ENCODE data around the gene ACOD1. TPM values are rescaled to one million over a fixed set of nuclear protein-coding genes. Genes with fewer than 3 reads are reported as not detected.
"Not testable (repeated sequence)": the region's sequence is repeated elsewhere in the genome, so short reads cannot be mapped to it uniquely, and the experiment has no call there.

The ACOD1 gene
- not detected in 2 replicates for total RNA-seq

GRCh38 chr13:76948149-76948548, at the start of gene ACOD1:
Gene ACOD1, plus strand, starts transcription at chr13:76948511. Its CDS starts 48 bp downstream, at chr13:76948559.
- DNase-seq (ENCODE audit: low read depth) = no peak

GRCh38 chr13:76899066-76899465, 49.2 kb upstream of the ACOD1 start:
- DNase-seq (ENCODE audit: low read depth) = not testable (repeated sequence)

DNA sequence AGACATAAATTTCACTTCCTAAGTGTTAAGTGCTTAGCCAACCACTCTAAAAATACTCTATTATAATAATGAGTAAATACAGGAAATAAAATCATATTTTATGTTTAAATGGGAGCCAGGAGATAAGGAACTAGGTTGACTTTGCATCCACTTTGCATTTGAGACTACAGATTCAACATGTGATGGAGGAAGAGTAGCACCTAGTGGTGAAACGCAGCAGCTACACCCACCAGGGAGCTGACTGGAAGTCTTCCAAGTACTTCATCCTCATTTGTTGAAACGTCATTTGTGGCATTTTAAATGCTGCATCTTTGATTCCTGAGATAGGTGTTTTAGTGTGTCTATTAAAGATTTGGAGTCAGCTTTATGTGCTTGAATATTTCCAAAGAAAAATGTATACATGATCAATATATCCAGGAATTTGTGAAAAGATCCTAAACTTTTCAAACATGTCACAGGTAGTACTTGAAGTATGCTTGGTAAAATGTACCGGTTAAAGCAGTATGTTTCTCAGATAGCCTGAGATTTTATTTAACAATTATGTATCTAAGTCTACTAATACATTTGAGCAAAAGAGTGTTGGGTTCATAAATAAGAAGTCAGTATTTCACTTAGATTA, 44.7 kb upstream of the ACOD1 start:
- peak; percentile 71 for DNase-seq (ENCODE audit: low read depth)

DNA sequence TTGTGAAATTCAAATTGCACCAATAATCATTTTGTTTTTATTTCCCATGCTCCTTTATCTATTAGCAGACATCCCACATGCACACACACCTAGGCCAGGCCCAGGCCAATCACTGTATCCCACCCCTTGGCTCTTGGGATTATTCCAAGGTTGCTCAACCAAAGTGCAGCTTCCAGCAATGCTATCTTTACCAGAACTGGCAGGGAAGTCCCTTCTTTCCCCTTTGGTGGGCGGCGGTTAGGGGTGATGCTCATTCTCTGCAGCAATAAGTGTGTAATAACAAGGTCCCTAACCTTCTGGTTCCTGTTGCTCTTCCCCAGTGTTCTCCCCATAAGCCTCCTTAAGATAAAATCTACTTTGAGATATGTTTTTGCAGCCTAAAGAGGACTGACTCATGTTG, 43.8 kb upstream of the ACOD1 start:
- DNase-seq (ENCODE audit: low read depth) = no peak

DNA sequence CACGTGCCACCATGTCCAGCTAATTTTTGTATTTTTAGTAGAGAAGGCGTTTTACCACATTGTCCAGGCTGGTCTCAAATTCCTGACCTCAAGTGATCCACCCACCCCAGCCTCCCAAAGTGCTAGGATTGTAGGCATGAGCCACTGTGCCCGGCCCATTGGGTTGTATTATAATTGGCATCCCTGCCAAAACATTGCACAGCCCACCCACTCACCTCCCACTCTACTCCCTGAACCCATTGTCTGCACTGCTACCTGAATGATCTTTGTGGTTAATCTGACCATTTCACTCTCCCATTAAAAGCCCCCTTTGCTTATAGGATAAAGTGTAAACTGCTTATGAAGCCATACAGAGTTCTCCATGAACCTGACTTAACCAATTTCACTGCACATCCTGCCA, 35.8 kb upstream of the ACOD1 start:
- DNase-seq (ENCODE audit: low read depth) = no peak

DNA sequence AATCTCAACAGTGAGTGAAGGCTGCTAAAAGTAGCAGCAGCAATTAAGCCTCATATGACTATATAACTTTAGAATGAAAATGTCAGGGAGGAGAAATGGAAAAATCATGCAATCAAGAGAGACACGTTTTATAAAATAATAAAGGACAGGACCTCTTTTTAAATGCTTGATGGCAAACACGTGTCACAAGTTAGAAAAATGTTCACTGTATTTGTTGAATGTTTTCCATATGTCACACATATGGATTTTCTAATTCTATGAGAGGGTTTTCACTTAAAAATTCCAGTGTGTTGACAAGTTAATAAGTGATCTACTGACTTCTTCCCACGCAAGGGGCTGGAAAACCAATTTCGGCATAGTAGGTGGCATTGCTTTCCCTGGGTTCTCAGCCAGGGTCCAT, 34.4 kb upstream of the ACOD1 start:
- no peak for DNase-seq (ENCODE audit: low read depth)

- no peak for DNase-seq (ENCODE audit: low read depth)
Observed at GRCh38 chr13:76917095-76917494, 31.2 kb upstream of the ACOD1 start.

- DNase-seq (ENCODE audit: low read depth) = peak; percentile 89
Observed at GRCh38 chr13:76917755-76918481, 30.4 kb upstream of the ACOD1 start.

- DNase-seq (ENCODE audit: low read depth) = no peak
Observed at GRCh38 chr13:76921516-76921915, 26.8 kb upstream of the ACOD1 start.

DNA sequence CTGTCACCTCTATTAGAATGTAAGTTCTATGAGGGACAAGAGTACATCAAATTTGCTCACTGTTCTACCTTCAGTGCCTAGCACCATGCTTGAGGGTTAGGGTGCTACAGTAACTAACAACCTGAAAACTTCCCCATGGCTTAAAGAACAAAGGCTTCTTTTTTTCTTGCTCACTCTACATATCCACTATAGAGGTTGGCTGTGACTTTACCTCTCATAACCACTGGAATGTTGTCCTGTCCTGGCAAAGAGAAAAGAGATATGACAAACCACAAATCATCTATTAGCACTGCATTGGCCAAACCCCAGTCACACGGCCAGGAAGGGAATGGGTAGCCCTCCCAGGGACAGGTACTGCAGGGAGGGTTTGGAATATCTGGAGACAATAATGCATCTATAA, 23.2 kb upstream of the ACOD1 start:
- no peak for DNase-seq (ENCODE audit: low read depth)

DNA sequence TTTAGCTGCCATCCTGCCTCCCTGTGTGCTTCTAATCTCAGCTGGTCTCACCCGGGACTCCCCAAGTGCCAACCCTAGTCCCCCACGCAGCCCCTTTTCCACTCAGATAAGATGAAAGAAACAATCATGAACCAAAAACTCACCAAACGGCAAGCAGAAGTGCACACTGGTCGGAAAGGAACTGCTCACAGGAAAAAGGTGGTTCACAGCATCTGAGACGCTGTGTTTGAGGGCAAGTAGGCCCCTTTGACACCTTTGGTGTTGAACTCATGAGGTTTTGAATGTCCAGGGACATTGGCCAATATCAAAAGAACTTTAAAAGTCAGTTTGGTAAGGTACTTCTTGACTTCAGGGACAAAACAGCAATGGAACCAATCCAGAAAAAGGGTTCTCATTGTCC, 20.4 kb upstream of the ACOD1 start:
- DNase-seq (ENCODE audit: low read depth) = no peak

DNA sequence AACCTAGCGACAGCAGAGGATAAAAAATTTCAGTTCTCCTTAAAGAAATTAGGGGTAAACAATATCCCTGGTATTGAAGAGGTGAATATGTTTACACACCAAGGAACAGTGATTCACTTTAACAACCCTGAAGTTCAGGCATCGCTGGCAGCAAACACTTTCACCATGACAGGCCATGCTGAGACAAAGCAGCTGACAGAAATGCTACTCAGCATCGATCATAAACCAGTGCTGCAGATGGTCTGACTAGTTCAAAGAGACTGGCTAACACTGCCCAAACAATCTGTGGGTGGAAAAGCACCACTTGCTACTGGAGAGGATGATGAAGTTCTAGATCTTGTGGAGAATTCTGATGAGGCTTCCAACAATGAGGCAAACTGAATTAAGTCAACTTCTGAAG, 19.9 kb upstream of the ACOD1 start:
- no peak for DNase-seq (ENCODE audit: low read depth)

DNA sequence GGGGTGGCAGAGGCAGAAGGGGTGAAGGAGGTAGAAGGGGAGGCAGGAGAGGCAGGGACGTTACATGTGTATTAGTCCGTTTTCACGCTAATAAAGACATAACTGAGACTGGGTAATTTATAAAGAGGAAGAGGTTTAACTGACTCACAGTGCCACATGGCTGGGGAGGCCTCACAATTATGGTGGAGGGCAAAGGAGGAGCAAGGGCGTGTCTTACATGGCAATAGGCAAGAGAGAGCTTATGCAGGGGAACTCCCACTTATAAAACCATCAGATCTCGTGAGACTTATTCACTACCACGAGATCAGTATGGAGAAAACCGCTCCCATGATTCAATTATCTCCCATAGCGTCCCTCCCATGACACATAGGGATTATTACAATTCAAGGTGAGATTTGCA, 19.0 kb upstream of the ACOD1 start:
- no peak for DNase-seq (ENCODE audit: low read depth)

- DNase-seq (ENCODE audit: low read depth) = no peak
Observed at GRCh38 chr13:76929851-76930374, 18.4 kb upstream of the ACOD1 start.

DNA sequence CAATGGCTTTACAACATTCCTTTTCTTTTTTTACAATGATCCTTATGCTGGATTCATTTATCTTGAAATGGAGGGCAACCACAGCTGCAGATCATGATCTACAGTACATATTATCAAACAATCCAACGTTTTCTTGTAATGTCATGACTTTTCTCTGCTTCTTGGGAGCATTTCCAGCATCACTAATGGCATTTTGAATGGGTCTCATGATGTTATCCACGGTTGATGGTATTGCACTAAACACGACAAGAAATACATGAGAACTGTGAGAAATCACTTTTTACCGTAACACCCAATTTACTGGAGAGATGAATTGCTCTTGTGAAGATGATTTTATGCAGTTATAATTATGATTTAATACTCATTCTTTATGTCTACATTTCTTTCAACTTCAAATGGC, 16.2 kb upstream of the ACOD1 start:
- DNase-seq (ENCODE audit: low read depth) = no peak

DNA sequence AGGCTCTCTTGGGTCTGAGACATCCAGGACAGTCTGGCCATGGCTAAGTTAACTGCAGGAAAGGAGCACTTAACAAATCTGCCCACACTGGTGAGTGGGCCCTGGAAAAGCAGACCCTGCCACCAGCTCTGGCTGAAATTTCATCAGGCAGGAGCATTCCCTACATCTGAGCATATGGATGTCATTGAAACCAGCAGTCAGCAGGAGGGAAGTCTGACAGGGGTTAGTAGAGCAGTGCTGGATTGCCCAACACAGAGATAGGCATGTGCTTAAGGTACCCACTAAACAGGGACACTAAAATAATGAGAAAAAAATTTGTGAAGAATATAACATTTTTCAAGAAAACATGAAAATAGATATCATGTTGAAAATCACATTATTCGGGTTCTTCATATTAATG, 13.6 kb upstream of the ACOD1 start:
- DNase-seq (ENCODE audit: low read depth) = no peak

- no peak for DNase-seq (ENCODE audit: low read depth)
Observed at GRCh38 chr13:76936763-76937162, 11.5 kb upstream of the ACOD1 start.

GRCh38 chr13:76937281-76937820, 11.0 kb upstream of the ACOD1 start:
- peak; percentile 90 for DNase-seq (ENCODE audit: low read depth)

DNA sequence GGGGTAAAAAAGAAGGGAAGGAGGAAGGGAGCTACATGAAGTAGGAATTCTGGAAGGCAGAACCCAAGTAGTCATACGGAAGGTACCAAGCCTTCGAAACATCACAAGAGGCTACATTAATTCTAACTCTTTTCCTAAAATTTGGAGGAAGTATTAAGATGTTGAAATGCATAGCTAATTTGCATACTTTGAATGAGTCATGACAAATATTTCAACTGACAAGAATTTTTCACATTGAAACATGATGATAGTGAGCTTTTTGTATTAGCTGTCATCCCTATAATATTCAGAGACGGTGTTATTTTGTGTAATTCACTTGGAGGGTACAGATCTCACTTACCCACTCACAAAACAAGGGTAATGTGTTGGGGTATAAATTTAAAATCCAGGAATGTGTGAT, 9.1 kb upstream of the ACOD1 start:
- DNase-seq (ENCODE audit: low read depth) = no peak

DNA sequence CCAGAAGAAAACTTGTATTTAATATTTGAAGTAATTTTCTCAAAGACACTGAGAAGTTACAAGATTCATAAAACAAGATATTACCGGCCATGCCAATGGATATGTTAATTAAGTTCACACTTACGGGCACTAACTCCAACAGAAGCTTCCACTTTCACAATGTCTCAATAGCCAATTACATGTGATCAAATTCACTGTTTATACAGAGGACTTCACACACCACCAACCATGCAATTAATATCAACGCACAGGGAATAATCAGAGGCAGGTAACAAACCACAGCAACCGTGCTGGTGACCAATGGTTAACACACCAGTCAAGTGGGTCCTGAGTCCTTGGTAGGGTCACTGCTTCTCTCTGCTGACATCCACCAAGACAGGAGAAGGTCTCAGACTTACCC, 5.9 kb upstream of the ACOD1 start:
- DNase-seq (ENCODE audit: low read depth) = peak; percentile 30

GRCh38 chr13:76943646-76944045, 4.7 kb upstream of the ACOD1 start:
- DNase-seq (ENCODE audit: low read depth) = no peak

DNA sequence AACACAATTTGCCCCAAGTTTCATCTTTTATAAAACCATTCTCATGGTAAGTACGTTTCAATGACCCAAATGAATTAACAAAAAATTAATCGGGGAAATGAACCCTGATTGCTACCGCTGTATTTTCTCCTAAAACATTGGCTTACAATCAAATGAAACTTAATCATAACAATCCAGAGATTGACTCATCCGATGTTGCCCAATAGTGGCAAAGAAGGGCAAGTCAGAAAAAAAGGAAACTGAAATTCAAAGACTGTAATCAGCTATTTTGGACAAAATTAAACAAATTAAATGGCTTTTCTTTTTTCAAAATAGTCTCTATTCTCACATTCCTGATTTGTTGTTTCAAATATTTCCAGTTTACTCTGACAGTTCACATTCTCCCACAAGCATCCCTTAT, 3.9 kb upstream of the ACOD1 start:
- peak; percentile 46 for DNase-seq (ENCODE audit: low read depth)

DNA sequence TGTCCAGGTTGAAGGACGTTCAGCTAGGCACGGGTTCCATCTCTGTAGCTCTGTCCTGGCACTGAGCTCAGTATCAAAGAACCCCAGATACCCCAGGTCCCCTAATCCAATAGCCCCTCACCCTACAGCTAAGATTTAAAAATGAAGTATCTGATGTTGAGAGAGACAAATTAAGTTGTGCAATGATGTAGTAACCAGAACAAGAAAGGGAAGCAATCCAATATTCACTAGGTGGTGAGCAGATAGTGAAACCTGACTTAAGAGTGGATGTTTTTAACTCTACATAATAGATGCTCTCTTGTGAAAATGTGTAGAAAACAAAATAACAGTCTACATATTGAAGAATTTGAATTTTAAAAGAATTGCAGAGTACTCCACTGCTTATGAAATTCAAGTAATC, 1.8 kb downstream of the ACOD1 start:
- DNase-seq (ENCODE audit: low read depth) = no peak
